T-helper 1 cell treated with Interleukin-12 subunit alpha and Interleukin-12 subunit beta and Interleukin-4 antibody, amounts not matched to agents 30 μg/mL and 1 μg/mL, for 36 hours (primary cell): Measurements from ENCODE around the gene FAM131A.

Experiments
- H3K27ac Mint-ChIP-seq: one replicate; pipeline ENCODE4 v1.8.0; 2021; ENCODE audit warnings: mild to moderate bottlenecking, mixed read lengths
- H3K27me3 Mint-ChIP-seq: one replicate; pipeline ENCODE4 v1.8.0; 2021; ENCODE audit warnings: low read depth, mixed read lengths
- H3K36me3 Mint-ChIP-seq: one replicate; pipeline ENCODE4 v1.8.0; 2021; ENCODE audit warnings: low read depth, mixed read lengths
- H3K4me1 Mint-ChIP-seq: one replicate; pipeline ENCODE4 v1.8.0; 2021; ENCODE audit warnings: low read depth, mixed read lengths
- H3K4me3 Mint-ChIP-seq: one replicate; pipeline ENCODE4 v1.8.0; 2021; ENCODE audit warnings: mild to moderate bottlenecking, moderate library complexity, mixed read lengths
- H3K9me3 Mint-ChIP-seq: one replicate; pipeline ENCODE4 v1.8.0; 2021; ENCODE audit warnings: mixed read lengths

FAM131A gene

GRCh38 chr3:184353546-184353941, 16.1 kb downstream of the FAM131A start:
- Mint-ChIP-seq H3K36me3 (no peaks in the 10 kb centered on the region), H3K9me3 (no peaks in the 10 kb centered on the region), H3K4me1 (no peaks in the 10 kb centered on the region), H3K27me3 (no peaks in the 10 kb centered on the region), H3K27ac (no peak overlapping the region), H3K4me3 (no peak overlapping the region)

GRCh38 chr3:184354121-184354728, 16.8 kb downstream of the FAM131A start:
- Mint-ChIP-seq H3K27ac (no peak overlapping the region), H3K4me3 (no peak overlapping the region)

GRCh38 chr3:184354754-184355153, 17.4 kb downstream of the FAM131A start:
- H3K36me3 Mint-ChIP-seq: no peaks in the 10 kb centered on the region
- H3K4me1 Mint-ChIP-seq: no peaks in the 10 kb centered on the region
- no peak overlapping the region for H3K27ac Mint-ChIP-seq
- no peaks in the 10 kb centered on the region for H3K9me3 Mint-ChIP-seq
- no peak overlapping the region for H3K4me3 Mint-ChIP-seq
- peaks cover 1% of the 10 kb centered on the region for H3K27me3 Mint-ChIP-seq

More at GRCh38 chr3:184354121-184354728, 16.8 kb downstream of the FAM131A start:
- Mint-ChIP-seq H3K9me3 (no peaks in the 10 kb centered on the region), H3K27me3 (no peaks in the 10 kb centered on the region), H3K4me1 (no peaks in the 10 kb centered on the region), H3K36me3 (no peaks in the 10 kb centered on the region)

- Mint-ChIP-seq H3K36me3 (no peaks in the 10 kb centered on the region), H3K27ac (no peak overlapping the region), H3K9me3 (no peaks in the 10 kb centered on the region)
These were observed 18.1 kb downstream of the FAM131A start for GRCh38 chr3:184355261-184356040.

GRCh38 chr3:184357248-184358123, 20.1 kb downstream of the FAM131A start:
- H3K9me3 Mint-ChIP-seq: no peaks in the 10 kb centered on the region
- H3K4me1 Mint-ChIP-seq: peaks cover 4% of the 10 kb centered on the region
- H3K36me3 Mint-ChIP-seq: no peaks in the 10 kb centered on the region
- H3K27me3 Mint-ChIP-seq: peaks cover 9% of the 10 kb centered on the region
- H3K4me3 Mint-ChIP-seq: no peak overlapping the region
- H3K27ac Mint-ChIP-seq: no peak overlapping the region

More at GRCh38 chr3:184355261-184356040, 18.1 kb downstream of the FAM131A start:
- Mint-ChIP-seq H3K27me3 (peaks cover 8% of the 10 kb centered on the region), H3K4me1 (peaks cover 1% of the 10 kb centered on the region), H3K4me3 (no peak overlapping the region)

- Mint-ChIP-seq H3K9me3 (no peaks in the 10 kb centered on the region), H3K4me3 (no peak overlapping the region)
These were observed 20.8 kb downstream of the FAM131A start for GRCh38 chr3:184358124-184358767.

GRCh38 chr3:184358921-184359350, 21.5 kb downstream of the FAM131A start:
- Mint-ChIP-seq H3K4me3 (no peak overlapping the region), H3K36me3 (peaks cover 3% of the 10 kb centered on the region), H3K9me3 (no peaks in the 10 kb centered on the region), H3K27me3 (peaks cover 9% of the 10 kb centered on the region), H3K27ac (no peak overlapping the region), H3K4me1 (peaks cover 8% of the 10 kb centered on the region)

More at GRCh38 chr3:184358124-184358767, 20.8 kb downstream of the FAM131A start:
- Mint-ChIP-seq H3K36me3 (peaks cover 2% of the 10 kb centered on the region), H3K27ac (no peak overlapping the region), H3K4me1 (peaks cover 4% of the 10 kb centered on the region), H3K27me3 (peaks cover 9% of the 10 kb centered on the region)

- Mint-ChIP-seq H3K4me1 (peaks cover 12% of the 10 kb centered on the region), H3K36me3 (peaks cover 6% of the 10 kb centered on the region), H3K4me3 (peak overlapping the region; percentile 78), H3K9me3 (no peaks in the 10 kb centered on the region), H3K27me3 (peaks cover 9% of the 10 kb centered on the region), H3K27ac (no peak overlapping the region)
These were observed 22.2 kb downstream of the FAM131A start for GRCh38 chr3:184359610-184360009.

GRCh38 chr3:184360070-184360928, 22.9 kb downstream of the FAM131A start:
- no peaks in the 10 kb centered on the region for H3K9me3 Mint-ChIP-seq
- peaks cover 9% of the 10 kb centered on the region for H3K27me3 Mint-ChIP-seq
- peak overlapping the region; percentile 55 for H3K27ac Mint-ChIP-seq
- peak overlapping the region; percentile 83 for H3K4me3 Mint-ChIP-seq
- peaks cover 19% of the 10 kb centered on the region for H3K4me1 Mint-ChIP-seq
- peaks cover 13% of the 10 kb centered on the region for H3K36me3 Mint-ChIP-seq

- Mint-ChIP-seq H3K4me3 (peak overlapping the region; percentile 83), H3K27ac (peak overlapping the region; percentile 55), H3K9me3 (no peaks in the 10 kb centered on the region), H3K27me3 (peaks cover 9% of the 10 kb centered on the region), H3K4me1 (peaks cover 20% of the 10 kb centered on the region), H3K36me3 (peaks cover 16% of the 10 kb centered on the region)
These were observed 23.6 kb downstream of the FAM131A start for GRCh38 chr3:184360929-184361531.

GRCh38 chr3:184361532-184361931, 24.1 kb downstream of the FAM131A start, which contains the start of the genes CLCN2 and POLR2H:
Gene CLCN2 (minus strand): TSS chr3:184361605. CDS start chr3:184361479, 126 bp downstream.
Gene POLR2H (plus strand): TSS chr3:184361710. CDS start chr3:184363493, 1,783 bp downstream.
- H3K36me3 Mint-ChIP-seq: peaks cover 18% of the 10 kb centered on the region
- peak within 1 kb of the TSS; percentile 94 for H3K27ac Mint-ChIP-seq

GRCh38 chr3:184361932-184362667, 24.7 kb downstream of the FAM131A start:
- peak overlapping the region; percentile 94 for H3K27ac Mint-ChIP-seq
- peaks cover 9% of the 10 kb centered on the region for H3K27me3 Mint-ChIP-seq
- H3K4me1 Mint-ChIP-seq: peaks cover 21% of the 10 kb centered on the region
- H3K36me3 Mint-ChIP-seq: peaks cover 23% of the 10 kb centered on the region
- peak overlapping the region; percentile 94 for H3K4me3 Mint-ChIP-seq
- no peaks in the 10 kb centered on the region for H3K9me3 Mint-ChIP-seq

More at GRCh38 chr3:184361532-184361931, 24.1 kb downstream of the FAM131A start, which contains the start of the genes CLCN2 and POLR2H:
- no peaks in the 10 kb centered on the region for H3K9me3 Mint-ChIP-seq
- peaks cover 20% of the 10 kb centered on the region for H3K4me1 Mint-ChIP-seq
- H3K27me3 Mint-ChIP-seq: peaks cover 9% of the 10 kb centered on the region
- peak within 1 kb of the TSS; percentile 94 for H3K4me3 Mint-ChIP-seq
